ENCODE results near the gene COL9A1. TPM values are rescaled to one million over a fixed set of nuclear protein-coding genes. Genes with fewer than 3 reads are reported as not detected.
A peak's percentile ranks its signal among the peaks of the same experiment; 100 is the strongest.
"Not testable (repeated sequence)": the region's sequence is repeated elsewhere in the genome, so short reads cannot be mapped to it uniquely, and the experiment has no call there.

The COL9A1 gene
- polyA plus RNA-seq, 3 donors, result not detected

DNA sequence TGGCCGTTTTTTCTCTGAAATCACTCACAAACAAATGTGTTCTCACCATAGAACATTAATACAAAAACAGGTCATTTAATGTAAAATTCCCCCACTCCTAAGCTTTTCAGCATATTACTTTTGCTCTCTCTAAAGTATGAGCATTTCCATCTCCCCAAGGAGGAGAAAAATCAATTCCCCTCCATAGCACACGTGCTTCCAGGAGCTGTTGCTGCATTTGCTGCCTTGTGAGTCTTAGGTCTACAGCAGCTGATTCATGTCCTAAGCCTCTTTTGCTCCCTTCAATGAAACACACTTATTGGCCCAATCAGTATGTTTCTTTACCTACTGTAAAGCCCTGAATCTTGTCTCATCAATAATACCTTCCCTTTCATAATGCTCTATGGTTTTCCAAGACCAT lies 6.4 kb upstream of the COL9A1 start:
- H3K36me3 Mint-ChIP-seq, result no peaks in the 10 kb centered on the region
- no peak overlapping the region for H3K9ac ChIP-seq (ENCODE audit: insufficient read depth, low read length, poor library complexity, severe bottlenecking)
- intact Hi-C loops (cut with micrococcal nuclease), result no loop called here

DNA sequence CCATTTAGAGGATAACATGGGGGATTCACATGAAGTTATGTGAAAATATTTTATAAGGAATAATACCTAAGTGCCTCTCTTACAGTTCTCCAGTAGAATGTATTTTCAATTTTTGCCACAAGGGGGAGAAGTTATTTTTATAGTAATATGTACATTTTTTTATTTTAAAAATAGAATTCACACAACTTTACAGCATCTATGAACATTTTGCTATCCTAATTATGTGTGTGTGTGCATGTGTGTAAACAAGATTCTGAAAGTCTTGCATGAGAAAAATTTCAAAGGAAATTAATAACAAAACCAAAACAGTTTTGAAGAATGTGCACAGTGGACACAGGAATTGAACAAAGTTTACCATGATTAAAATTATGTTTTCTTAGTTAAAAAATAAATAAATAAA lies 5.3 kb upstream of the COL9A1 start:
- H3K79me2 ChIP-seq (ENCODE audit: insufficient read depth, low read length); H3K9me3 Mint-ChIP-seq; H2AFZ ChIP-seq (ENCODE audit: insufficient read depth, low read depth, low read length, poor library complexity, severe bottlenecking); H3K4me3 ChIP-seq (replicated peaks in 1 of 3; ENCODE audit: low read depth in 2 of 3, low read length in 3 of 3); H3K4me1 ChIP-seq (ENCODE audit: control insufficient read depth in 1 of 2, insufficient read depth in 2 of 2, low read length in 2 of 2); H3K4me3 Mint-ChIP-seq; DNase-seq; H3K36me3 ChIP-seq (replicated peaks in 1 of 2; ENCODE audit: control insufficient read depth in 1 of 2, insufficient read depth in 2 of 2, low read length in 2 of 2); H3K9ac ChIP-seq (ENCODE audit: insufficient read depth, low read length, poor library complexity, severe bottlenecking); H3K27me3 ChIP-seq (ENCODE audit: control insufficient read depth in 2 of 2, insufficient read depth in 2 of 2, low read length in 2 of 2); H4K20me1 ChIP-seq (ENCODE audit: insufficient read depth, low read length); H3K9me3 ChIP-seq (replicated peaks in 1 of 2; ENCODE audit: control insufficient read depth in 1 of 2, insufficient read depth in 1 of 2, low read length in 2 of 2); intact Hi-C loops (cut with micrococcal nuclease); H3K4me2 ChIP-seq (replicated peaks; ENCODE audit: extremely low read depth, low read length, poor library complexity, severe bottlenecking); H3K4me1 Mint-ChIP-seq; H3K27me3 Mint-ChIP-seq (ENCODE audit: low read depth in 3 of 3); H3K36me3 Mint-ChIP-seq; H3K27ac Mint-ChIP-seq; H3K27ac ChIP-seq (ENCODE audit: low read depth in 1 of 2, low read length in 2 of 2): not testable (repeated sequence)
- TF ChIP-seq, protein P1, sequence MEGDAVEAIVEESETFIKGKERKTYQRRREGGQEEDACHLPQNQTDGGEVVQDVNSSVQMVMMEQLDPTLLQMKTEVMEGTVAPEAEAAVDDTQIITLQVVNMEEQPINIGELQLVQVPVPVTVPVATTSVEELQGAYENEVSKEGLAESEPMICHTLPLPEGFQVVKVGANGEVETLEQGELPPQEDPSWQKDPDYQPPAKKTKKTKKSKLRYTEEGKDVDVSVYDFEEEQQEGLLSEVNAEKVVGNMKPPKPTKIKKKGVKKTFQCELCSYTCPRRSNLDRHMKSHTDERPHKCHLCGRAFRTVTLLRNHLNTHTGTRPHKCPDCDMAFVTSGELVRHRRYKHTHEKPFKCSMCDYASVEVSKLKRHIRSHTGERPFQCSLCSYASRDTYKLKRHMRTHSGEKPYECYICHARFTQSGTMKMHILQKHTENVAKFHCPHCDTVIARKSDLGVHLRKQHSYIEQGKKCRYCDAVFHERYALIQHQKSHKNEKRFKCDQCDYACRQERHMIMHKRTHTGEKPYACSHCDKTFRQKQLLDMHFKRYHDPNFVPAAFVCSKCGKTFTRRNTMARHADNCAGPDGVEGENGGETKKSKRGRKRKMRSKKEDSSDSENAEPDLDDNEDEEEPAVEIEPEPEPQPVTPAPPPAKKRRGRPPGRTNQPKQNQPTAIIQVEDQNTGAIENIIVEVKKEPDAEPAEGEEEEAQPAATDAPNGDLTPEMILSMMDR (IDR thresholded peaks at IDR 0.05), result peak; percentile 46

More for the DNA sequence above, 6.4 kb upstream of the COL9A1 start:
- Mint-ChIP-seq H3K9me3 (no peaks in the 10 kb centered on the region), H3K4me3 (no peak overlapping the region), H3K27me3 (ENCODE audit: low read depth in 3 of 3) (peaks cover 2 to 4% (median 3%) of the 10 kb centered on the region in 3 donors), H3K27ac (no peak overlapping the region), H3K4me1 (no peaks in the 10 kb centered on the region)
- Histone ChIP-seq H3K4me3 (replicated peaks in 1 of 3; ENCODE audit: low read depth in 2 of 3, low read length in 3 of 3) (no peak overlapping the region), H3K27ac (ENCODE audit: low read depth in 1 of 2, low read length in 2 of 2) (no peak overlapping the region), H3K9me3 (replicated peaks in 1 of 2; ENCODE audit: control insufficient read depth in 1 of 2, insufficient read depth in 1 of 2, low read length in 2 of 2) (no peaks in the 10 kb centered on the region), H3K4me1 (ENCODE audit: control insufficient read depth in 1 of 2, insufficient read depth in 2 of 2, low read length in 2 of 2) (no peaks in the 10 kb centered on the region), H3K27me3 (ENCODE audit: control insufficient read depth in 2 of 2, insufficient read depth in 2 of 2, low read length in 2 of 2) (peaks cover 0 to 5% of the 10 kb centered on the region in 2 donors), H3K36me3 (replicated peaks in 1 of 2; ENCODE audit: control insufficient read depth in 1 of 2, insufficient read depth in 2 of 2, low read length in 2 of 2) (no peaks in the 10 kb centered on the region), H3K79me2 (ENCODE audit: insufficient read depth, low read length) (no peaks in the 10 kb centered on the region), H3K4me2 (replicated peaks; ENCODE audit: extremely low read depth, low read length, poor library complexity, severe bottlenecking) (no peak overlapping the region), H4K20me1 (ENCODE audit: insufficient read depth, low read length) (no peaks in the 10 kb centered on the region), H2AFZ (ENCODE audit: insufficient read depth, low read depth, low read length, poor library complexity, severe bottlenecking) (no peak overlapping the region)
- DNase-seq, result no peak
- TF ChIP-seq, protein P1 (IDR thresholded peaks at IDR 0.05), result no peak
- 78% methylated on average over 2 of the region's 2 CpGs for WGBS (ENCODE audit: insufficient coverage)

Measured in CD14-positive monocyte (primary cell).